Measurements from ENCODE around the gene SNX27. TPM values are rescaled to one million over a fixed set of nuclear protein-coding genes. Genes with fewer than 3 reads are reported as not detected.

SNX27 gene
- total and polyA plus RNA-seq, 4 donors, result 4.3 to 19.7 (median 10.5) TPM

- no peak for TF ChIP-seq ATF3 (IDR thresholded peaks at IDR 0.05)
- TF ChIP-seq GABPA (IDR thresholded peaks at IDR 0.05 in 1 of 2, conservative IDR thresholded peaks at IDR 0.05 in 1 of 2), result no peak
- no peak for TF ChIP-seq RAD21 (IDR thresholded peaks at IDR 0.05)
- TF ChIP-seq FOXA1 (IDR thresholded peaks at IDR 0.05), result no peak
- no peak overlapping the region for H3K9ac ChIP-seq (ENCODE audit: low read depth in 1 of 2, low read length in 2 of 2)
- H3K9me3 ChIP-seq (ENCODE audit: control insufficient read depth in 4 of 4, low read length in 3 of 4), result no peaks in the 10 kb centered on the region
- peaks cover 2 to 23% (median 10%) of the 10 kb centered on the region in 4 donors for H3K36me3 ChIP-seq (ENCODE audit: control insufficient read depth in 4 of 4, insufficient read depth in 3 of 4, low read depth in 1 of 4, low read length in 3 of 4)
- DNase-seq (ENCODE audit: low spot score), result no peak
- no peak overlapping the region for H3K4me3 ChIP-seq (ENCODE audit: low read depth in 1 of 3, low read length in 3 of 3)
- no peaks in the 10 kb centered on the region for H3K27me3 ChIP-seq (ENCODE audit: control insufficient read depth in 4 of 4, insufficient read depth in 4 of 4, low read length in 3 of 4)
- 83% methylated on average over 8 of the region's 8 CpGs for WGBS
- no peaks in the 10 kb centered on the region for H3K4me1 ChIP-seq (ENCODE audit: control insufficient read depth in 4 of 4, insufficient read depth in 4 of 4, low read length in 3 of 4)
- H3K27ac ChIP-seq (ENCODE audit: low read depth in 1 of 2, low read length in 2 of 2), result no peak overlapping the region
Measured at GRCh38 chr1:151579436-151580225, 32.2 kb upstream of the SNX27 start.

GRCh38 chr1:151581451-151581850 is 30.4 kb upstream of the SNX27 start:
- WGBS, result 92% methylated on average over 5 of the region's 5 CpGs
- TF ChIP-seq ZBTB33 (IDR thresholded peaks at IDR 0.05), result no peak
- TF ChIP-seq HNF4G (IDR thresholded peaks at IDR 0.05), result no peak
- no peak for TF ChIP-seq FOXA2 (IDR thresholded peaks at IDR 0.05)
- TF ChIP-seq, protein P1, sequence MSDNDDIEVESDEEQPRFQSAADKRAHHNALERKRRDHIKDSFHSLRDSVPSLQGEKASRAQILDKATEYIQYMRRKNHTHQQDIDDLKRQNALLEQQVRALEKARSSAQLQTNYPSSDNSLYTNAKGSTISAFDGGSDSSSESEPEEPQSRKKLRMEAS (IDR thresholded peaks at IDR 0.05), result no peak
- no peak for TF ChIP-seq JUND (IDR thresholded peaks at IDR 0.05)
- TF ChIP-seq NR2F2 (IDR thresholded peaks at IDR 0.05), result no peak
- TF ChIP-seq REST (IDR thresholded peaks at IDR 0.05), result no peak
- TF ChIP-seq GABPA (IDR thresholded peaks at IDR 0.05 in 1 of 2, conservative IDR thresholded peaks at IDR 0.05 in 1 of 2), result no peak
- TF ChIP-seq RAD21 (IDR thresholded peaks at IDR 0.05), result no peak
- no peak for TF ChIP-seq TAF1 (conservative IDR thresholded peaks at IDR 0.05)
- TF ChIP-seq ATF3 (IDR thresholded peaks at IDR 0.05), result no peak
- TF ChIP-seq EGR1 (IDR thresholded peaks at IDR 0.05; ENCODE audit: low read depth in 2 of 2), result no peak
- TF ChIP-seq, protein P2, sequence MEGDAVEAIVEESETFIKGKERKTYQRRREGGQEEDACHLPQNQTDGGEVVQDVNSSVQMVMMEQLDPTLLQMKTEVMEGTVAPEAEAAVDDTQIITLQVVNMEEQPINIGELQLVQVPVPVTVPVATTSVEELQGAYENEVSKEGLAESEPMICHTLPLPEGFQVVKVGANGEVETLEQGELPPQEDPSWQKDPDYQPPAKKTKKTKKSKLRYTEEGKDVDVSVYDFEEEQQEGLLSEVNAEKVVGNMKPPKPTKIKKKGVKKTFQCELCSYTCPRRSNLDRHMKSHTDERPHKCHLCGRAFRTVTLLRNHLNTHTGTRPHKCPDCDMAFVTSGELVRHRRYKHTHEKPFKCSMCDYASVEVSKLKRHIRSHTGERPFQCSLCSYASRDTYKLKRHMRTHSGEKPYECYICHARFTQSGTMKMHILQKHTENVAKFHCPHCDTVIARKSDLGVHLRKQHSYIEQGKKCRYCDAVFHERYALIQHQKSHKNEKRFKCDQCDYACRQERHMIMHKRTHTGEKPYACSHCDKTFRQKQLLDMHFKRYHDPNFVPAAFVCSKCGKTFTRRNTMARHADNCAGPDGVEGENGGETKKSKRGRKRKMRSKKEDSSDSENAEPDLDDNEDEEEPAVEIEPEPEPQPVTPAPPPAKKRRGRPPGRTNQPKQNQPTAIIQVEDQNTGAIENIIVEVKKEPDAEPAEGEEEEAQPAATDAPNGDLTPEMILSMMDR (IDR thresholded peaks at IDR 0.05; ENCODE audit: low read depth, low read length, missing input control), result no peak
- TF ChIP-seq YY1 (IDR thresholded peaks at IDR 0.05), result no peak
- Histone ChIP-seq H3K27me3 (ENCODE audit: control insufficient read depth in 4 of 4, insufficient read depth in 4 of 4, low read length in 3 of 4) (no peaks in the 10 kb centered on the region), H3K4me3 (ENCODE audit: low read depth in 1 of 3, low read length in 3 of 3) (no peak overlapping the region), H3K36me3 (ENCODE audit: control insufficient read depth in 4 of 4, insufficient read depth in 3 of 4, low read depth in 1 of 4, low read length in 3 of 4) (peaks cover 2 to 21% (median 4%) of the 10 kb centered on the region in 4 donors), H3K9ac (ENCODE audit: low read depth in 1 of 2, low read length in 2 of 2) (no peak overlapping the region), H3K27ac (ENCODE audit: low read depth in 1 of 2, low read length in 2 of 2) (no peak overlapping the region), H3K9me3 (ENCODE audit: control insufficient read depth in 4 of 4, low read length in 3 of 4) (no peaks in the 10 kb centered on the region), H3K4me1 (ENCODE audit: control insufficient read depth in 4 of 4, insufficient read depth in 4 of 4, low read length in 3 of 4) (no peaks in the 10 kb centered on the region)
- DNase-seq (ENCODE audit: low spot score), result no peak
